B cell (primary cell): ENCODE measurements around the gene REEP2. TPM values are rescaled to one million over a fixed set of nuclear protein-coding genes. Genes with fewer than 3 reads are reported as not detected.

Experiments used
- ATAC-seq: fragments of 200-7000 bp; cut with Tn5 transposase; one replicate; pipeline ENCODE4 v1.10.0; 2021; ENCODE audit warnings: low read depth, mild to moderate bottlenecking, moderate number of reproducible peaks, moderate library complexity
- CTCF ChIA-PET: fragments of 350-600 bp; sonication (Branson Sonifier 250); formaldehyde crosslinking; loops from one replicate; lab custom pipeline; 2021; ENCODE audit warnings: antibody characterized with exemption, inconsistent platforms; lab: Charles Lee
- POLR2A ChIA-PET: fragments of 350-600 bp; sonication (Branson Sonifier 250); formaldehyde crosslinking; loops from one replicate; lab custom pipeline; 2021; ENCODE audit warnings: antibody characterized with exemption; lab: Charles Lee
- DNase-seq: peaks from one replicate; pipeline ENCODE4 v3.0.0; 2013
- H2AFZ ChIP-seq: 2 replicates; pipeline ENCODE4 v1.6.1; 2012; ENCODE audit warnings: mild to moderate bottlenecking, low read depth, low read length; ENCODE audit not compliant: insufficient read depth, poor library complexity, severe bottlenecking
- H3K27ac ChIP-seq, 2 donors: 1 replicate in 1 of 2; 2 replicates in 1 of 2; pipeline ENCODE4 v1.5.1; 2012 to 2013; ENCODE audit warnings: low read length in 2 of 2, mild to moderate bottlenecking in 2 of 2, moderate library complexity in 1 of 2
- H3K27me3 ChIP-seq, 4 experiments: fragments of 200-600 bp in 1 of 4; sonication (generic) in 1 of 4; replicated peaks in 1 of 4; 1 replicate in 2 of 4; 2 replicates in 2 of 4; pipeline versions ENCODE4 v1.6.1 to v1.7.0; 2013 to 2016; ENCODE audit warnings: low read length in 3 of 4, mild to moderate bottlenecking in 2 of 4, mixed read lengths in 1 of 4, moderate library complexity in 1 of 4; ENCODE audit not compliant: insufficient read depth in 4 of 4, control insufficient read depth in 3 of 4; ENCODE audit errors: control extremely low read depth in 1 of 4
- H3K36me3 ChIP-seq, 2 experiments: replicated peaks in 1 of 2; 1 replicate in 1 of 2; 2 replicates in 1 of 2; pipeline versions ENCODE4 v1.6.1 to v1.7.1; 2013; ENCODE audit warnings: low read length in 1 of 2; ENCODE audit not compliant: insufficient read depth in 2 of 2, control insufficient read depth in 1 of 2; ENCODE audit errors: control extremely low read depth in 1 of 2, extremely low read depth in 1 of 2
- H3K4me1 ChIP-seq, 2 donors: fragments of 200-600 bp in 1 of 2; sonication (generic) in 1 of 2; 1 replicate in 1 of 2; 2 replicates in 1 of 2; pipeline versions ENCODE4 v1.5.1 to v1.6.1; 2013 to 2017; ENCODE audit warnings: low read length in 2 of 2; ENCODE audit not compliant: control insufficient read depth in 2 of 2, insufficient read depth in 2 of 2
- H3K4me2 ChIP-seq: replicated peaks from 2 replicates; pipeline ENCODE3; 2012; ENCODE audit warnings: mild to moderate bottlenecking, low read depth, low read length; ENCODE audit not compliant: poor library complexity, severe bottlenecking
- H3K4me3 ChIP-seq, 5 experiments: fragments of 200-600 bp in 1 of 5; sonication (generic) in 1 of 5; 1 replicate in 3 of 5; 2 replicates in 2 of 5; pipeline versions ENCODE4 v1.5.1 to v1.7.0; 2011 to 2016; ENCODE audit warnings: low read length in 4 of 5, mild to moderate bottlenecking in 4 of 5, low read depth in 2 of 5, control low read depth in 1 of 5, moderate library complexity in 1 of 5; ENCODE audit not compliant: insufficient read depth in 1 of 5; ENCODE audit errors: control extremely low read depth in 1 of 5, extremely low read depth in 1 of 5
- H3K79me2 ChIP-seq: fragments of 200-600 bp; sonication (generic); one replicate; pipeline ENCODE4 v1.6.0; 2016; ENCODE audit warnings: low read length; ENCODE audit not compliant: control insufficient read depth, insufficient read depth
- H3K9ac ChIP-seq: fragments of 200-600 bp; sonication (generic); 2 replicates; pipeline ENCODE4 v1.6.1; 2017; ENCODE audit warnings: mild to moderate bottlenecking, low read length, moderate library complexity
- H3K9me3 ChIP-seq, 3 donors: one replicate each; pipeline versions ENCODE4 v1.6.1 to v1.7.1; 2013; ENCODE audit warnings: low read length in 2 of 3; ENCODE audit not compliant: control insufficient read depth in 2 of 3, insufficient read depth in 1 of 3; ENCODE audit errors: control extremely low read depth in 1 of 3
- H4K20me1 ChIP-seq: 2 replicates; pipeline ENCODE4 v1.6.0; 2012; ENCODE audit warnings: mild to moderate bottlenecking, low read length; ENCODE audit not compliant: insufficient read depth, control insufficient read depth, poor library complexity, severe bottlenecking
- H3K27ac Mint-ChIP-seq: one replicate; pipeline ENCODE4 v1.8.0; 2021; ENCODE audit warnings: mixed read lengths
- H3K27me3 Mint-ChIP-seq: one replicate; pipeline ENCODE4 v1.8.0; 2021; ENCODE audit warnings: mixed read lengths
- H3K4me1 Mint-ChIP-seq: one replicate; pipeline ENCODE4 v1.8.0; 2021; ENCODE audit warnings: mixed read lengths
- H3K4me3 Mint-ChIP-seq: one replicate; pipeline ENCODE4 v1.8.0; 2021; ENCODE audit warnings: mixed read lengths
- H3K9me3 Mint-ChIP-seq: one replicate; pipeline ENCODE4 v1.8.0; 2022; ENCODE audit warnings: mixed read lengths; ENCODE audit not compliant: insufficient read depth
- CTCF ChIP-seq: fragments of 200-600 bp; IDR thresholded peaks from one replicate; pipeline ENCODE4 v1.8.0; 2022; ENCODE audit warnings: antibody characterized with exemption, mild to moderate bottlenecking
- EZH2 ChIP-seq: IDR thresholded peaks from 2 replicates; pipeline ENCODE4 v1.6.1; 2012; ENCODE audit warnings: borderline replicate concordance, low read depth, mild to moderate bottlenecking, moderate library complexity, low read length; ENCODE audit not compliant: insufficient read depth, poor library complexity, severe bottlenecking
- WGBS: methylation state at CpG from one replicate; pipeline ENCODE4 v1.1.5; 2013; ENCODE audit warnings: missing lambda C conversion rate; ENCODE audit not compliant: insufficient coverage; 5-methylcytosine and 5-hydroxymethylcytosine counted together
- intact Hi-C: fragments of 100-400 bp; cut with micrococcal nuclease; formaldehyde crosslinking; loops from one replicate; pipeline ENCODE4 v1.10.0; 2022
- polyA plus RNA-seq: library from polyadenylated mRNA; depleted of rRNA; stranded (reverse); fragments of >200 nt; gene quantifications from 2 replicates; pipeline ENCODE4 v1.2.3, GENCODE V29; 2012
- total RNA-seq, 2 donors: library from RNA; stranded (reverse); fragments of 120-200 nt in 1 of 2; gene quantifications; 1 replicate in 1 of 2; 2 replicates in 1 of 2; pipeline versions ENCODE4 v1.2.3 to v1.2.4, GENCODE V29; 2013 to 2022

Gene REEP2
- total and polyA plus RNA-seq, 2 donors (not counting 1 experiment from before 2014, with no cell fraction given): 0.20 TPM; not detected in 1

DNA sequence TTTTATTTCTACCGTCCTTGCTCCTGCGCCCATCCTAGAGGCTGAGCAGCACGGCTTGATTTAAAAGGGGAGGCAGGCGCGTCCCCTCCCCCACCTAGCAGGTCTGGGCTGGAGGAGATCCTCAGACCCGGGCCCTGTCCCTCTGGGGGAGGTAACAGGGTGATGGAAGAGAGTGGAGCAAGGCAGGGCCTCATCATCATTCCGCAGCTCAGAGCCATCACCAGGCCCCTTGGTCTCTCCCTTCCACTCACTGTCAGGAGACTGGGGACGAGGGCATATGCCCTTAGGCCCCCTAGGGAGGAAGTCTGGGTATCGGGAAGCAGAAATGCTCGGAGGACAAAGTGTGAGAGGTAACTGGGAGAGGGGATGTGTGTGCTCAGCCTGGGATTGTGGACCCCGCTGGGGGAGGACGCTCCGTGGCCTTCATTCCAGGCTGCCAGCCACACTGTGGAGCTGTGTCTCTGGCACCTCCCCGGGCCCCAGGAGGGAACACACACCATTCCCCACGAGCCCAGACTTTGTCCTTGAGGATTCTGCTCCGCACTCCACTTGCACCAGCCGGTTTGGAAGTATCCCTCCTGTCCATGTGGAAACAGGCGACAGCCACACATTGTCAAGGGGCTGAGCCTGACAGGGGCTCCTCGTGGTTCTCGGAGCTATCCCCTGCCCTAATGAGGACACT, 761 bp downstream of the REEP2 start:
- peaks cover 11 to 13% of the 10 kb centered on the region in 2 donors for H3K4me1 ChIP-seq
- WGBS: 86% methylated on average over 12 of the region's 20 CpGs
- peak overlapping the region in 4 of 5 experiments; percentile 22 to 56 (median 47) for H3K4me3 ChIP-seq
- Mint-ChIP-seq H3K27me3 (peaks cover 4% of the 10 kb centered on the region), H3K9me3 (no peaks in the 10 kb centered on the region), H3K27ac (no peak overlapping the region), H3K4me3 (peak overlapping the region; percentile 83), H3K4me1 (peaks cover 13% of the 10 kb centered on the region)
- intact Hi-C loops: loop anchor here (2.0 to 10.0 kb wide), 2 partner anchors 25 to 85 kb away; partner anchors contain the start of genes EGR1 and KDM3B
- no peak for TF ChIP-seq EZH2
- TF ChIP-seq CTCF: no peak
- no peak for ATAC-seq
- CTCF ChIA-PET: interaction anchor here (1.6 to 6.3 kb wide), 2 partner anchors 10 to 25 kb away, joined by 9 to 45 read pairs; no protein-coding TSS in a partner anchor
- H3K27me3 ChIP-seq: peaks cover 0 to 11% (median 3%) of the 10 kb centered on the region in 4 experiments
- H3K79me2 ChIP-seq: no peaks in the 10 kb centered on the region
- no peak overlapping the region for H3K27ac ChIP-seq
- H3K9ac ChIP-seq: peak overlapping the region; percentile 62
- no peaks in the 10 kb centered on the region for H3K9me3 ChIP-seq
- POLR2A ChIA-PET: no interaction called here
- peak; percentile 35 for DNase-seq
- peak overlapping the region; percentile 65 for H2AFZ ChIP-seq
- peaks cover 8 to 15% of the 10 kb centered on the region in 2 experiments for H3K36me3 ChIP-seq
- peak overlapping the region; percentile 96 for H3K4me2 ChIP-seq
- H4K20me1 ChIP-seq: peaks cover 9% of the 10 kb centered on the region
